ENCODE data around the gene CYBC1. TPM values are rescaled to one million over a fixed set of nuclear protein-coding genes. Genes with fewer than 3 reads are reported as not detected.

Gene CYBC1
- total and polyA plus RNA-seq, 2 of the 4 experiments (the other 2 are of a cell fraction), result 75.1 to 76.7 TPM

- Histone ChIP-seq H2BK20ac (ENCODE audit: low read depth, low read length) (no peak within 1 kb of the TSS), H3K4me3 (ENCODE audit: insufficient read depth, low read depth, low read length) (peak within 1 kb of the TSS; percentile 98), H3K9me3 (ENCODE audit: control insufficient read depth, insufficient read depth, low read length) (peaks cover 5% of the 10 kb centered on the region; the same call in 1 of the 2 replicates), H2AK9ac (replicated peaks; ENCODE audit: low read depth, low read length, poor library complexity) (peak within 1 kb of the TSS; percentile 87), H3K4me1 (ENCODE audit: control insufficient read depth, insufficient read depth, low read length) (no peaks in the 10 kb centered on the region), H3K14ac (replicated peaks; ENCODE audit: low read depth, low read length) (peak within 1 kb of the TSS; percentile 86; the same call in 1 of the 2 replicates), H3K9ac (ENCODE audit: low read depth, low read length) (peak within 1 kb of the TSS; percentile 77), H3K23ac (ENCODE audit: low read depth, low read length) (peak within 1 kb of the TSS; percentile 4; the same call in 1 of the 2 replicates), H4K91ac (ENCODE audit: insufficient read depth, low read depth, low read length) (peak within 1 kb of the TSS; percentile 63; the same call in 1 of the 2 replicates), H3K4me2 (ENCODE audit: low read depth, low read length) (peak within 1 kb of the TSS; percentile 98), H3K36me3 (ENCODE audit: control insufficient read depth, insufficient read depth, low read length) (peaks cover 2% of the 10 kb centered on the region; the same call in 1 of the 2 replicates), H2AFZ (replicated peaks; ENCODE audit: low read length, poor library complexity) (peak within 1 kb of the TSS; percentile 99), H3K56ac (ENCODE audit: extremely low read depth, insufficient read depth, low read length) (peak within 1 kb of the TSS; percentile 53; the same call in 1 of the 2 replicates), H2BK15ac (ENCODE audit: low read depth, low read length) (no peak within 1 kb of the TSS), H2AK5ac (ENCODE audit: low read depth, low read length) (no peak within 1 kb of the TSS), H4K20me1 (ENCODE audit: insufficient read depth, low read length) (peaks cover 25% of the 10 kb centered on the region), H3K27ac (ENCODE audit: insufficient read depth, low read length) (peak within 1 kb of the TSS; percentile 85), H3K79me1 (ENCODE audit: low read depth in 1 of 2, low read length in 2 of 2) (peaks cover 0 to 11% of the 10 kb centered on the region in 2 experiments; a peak in 2 of 4 replicates), H4K8ac (ENCODE audit: low read depth in 2 of 2, low read length in 2 of 2) (peak within 1 kb of the TSS in 1 of 2 experiments; percentile 91; a peak in 2 of 4 replicates), H3K9me1 (ENCODE audit: insufficient read depth, low read length) (0 out of 2 replicates have a peak, but pooled peaks cover 4% of the 10 kb centered on the region), H3K27me3 (ENCODE audit: control insufficient read depth, insufficient read depth, low read length) (no peaks in the 10 kb centered on the region), H2BK5ac (ENCODE audit: low read depth, low read length, poor library complexity, severe bottlenecking) (peak within 1 kb of the TSS; percentile 91), H2BK120ac (ENCODE audit: low read depth, low read length) (peak within 1 kb of the TSS; percentile 85), H4K5ac (ENCODE audit: low read depth, low read length) (peak within 1 kb of the TSS; percentile 45; the same call in 1 of the 2 replicates), H3K4ac (ENCODE audit: low read depth, low read length) (peak within 1 kb of the TSS; percentile 77; the same call in 1 of the 2 replicates), H3K18ac (ENCODE audit: low read depth, low read length) (no peak within 1 kb of the TSS)
- TF ChIP-seq MAZ (IDR thresholded peaks at IDR 0.05; ENCODE audit: borderline replicate concordance, low read depth, low read length) (peak; percentile 99), RFX5 (IDR thresholded peaks at IDR 0.05; ENCODE audit: low read depth, low read length) (no peak), POLR2A (IDR thresholded peaks at IDR 0.05; ENCODE audit: low read depth, low read length) (peak; percentile 55; the same call in 1 of the 2 replicates), MXI1 (IDR thresholded peaks at IDR 0.05; ENCODE audit: borderline replicate concordance, low read depth, low read length) (peak; percentile 91)
- BruUV-seq (replicated peaks), result no TSS peak
- intact Hi-C loops (cut with micrococcal nuclease) (no loop called here), dilution Hi-C loops (cut with HindIII; ENCODE audit: low sequenced_read_pairs, unreplicated experiment) (no loop called here), in situ Hi-C loops (cut with MboI; ENCODE audit: low sequenced_read_pairs) (no loop called here)
- ATAC-seq (ENCODE audit: low read depth) (peak; percentile 96), DNase-seq (peak; percentile 69)
- ChIA-PET CTCF (no interaction called here), POLR2A (ENCODE audit: unreplicated experiment) (no interaction called here)
- 3% methylated on average over 45 of the region's 108 CpGs; no CpG with 5 or more reads in 1 of the 2 experiments for WGBS, 2 experiments (ENCODE audit: extremely low coverage in 2 of 2, insufficient read length in 1 of 2)
These were observed 32.3 kb downstream of the CYBC1 start, which contains the start of the genes HEXD and OGFOD3 for GRCh38 chr17:82418001-82418986. TSS of gene HEXD (plus strand) at chr17:82418347. CDS start at chr17:82419800, 1,453 bp downstream. TSS of gene OGFOD3 (minus strand) at chr17:82418586. CDS start at chr17:82418485, 101 bp downstream.

Measured in IMR-90 (cell line).